GM21423 (cell line): ENCODE measurements around the gene FBXW4.

Source experiments
- ATAC-seq: cut with Tn5 transposase; IDR thresholded peaks from one replicate; pipeline ENCODE4 v1.9.1; 2021; ENCODE audit warnings: mild to moderate bottlenecking, moderate library complexity; ENCODE audit not compliant: unreplicated experiment

The FBXW4 gene

GRCh38 chr10:101587725-101588653, 107.0 kb downstream of the FBXW4 start, which contains the start of the genes DPCD and POLL:
TSS of gene DPCD (plus strand) at chr10:101588321. CDS start at chr10:101588337, 16 bp downstream.
TSS of gene POLL (minus strand) at chr10:101588257. CDS start at chr10:101587360, 897 bp downstream.
- peak; percentile 96 for ATAC-seq

DNA sequence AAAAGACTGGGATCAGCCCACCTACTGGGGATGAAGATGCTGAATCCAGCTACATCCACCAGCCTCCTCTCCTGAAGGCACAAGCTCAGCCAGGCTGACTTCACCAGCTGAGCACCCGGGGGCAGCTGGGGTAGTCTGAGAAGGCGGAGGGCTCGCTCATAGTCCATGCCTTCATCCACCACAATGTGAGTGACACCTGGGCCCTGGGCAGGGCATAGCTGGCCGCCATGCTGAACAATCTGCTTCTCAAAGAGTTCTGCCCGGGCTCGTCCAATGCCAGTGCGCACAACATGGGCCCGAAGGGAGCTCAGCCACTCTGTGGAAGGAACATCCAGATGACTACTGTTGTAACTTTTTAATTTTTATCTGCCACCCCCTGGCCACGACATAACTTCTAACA, 109.1 kb downstream of the FBXW4 start:
- no peak for ATAC-seq

DNA sequence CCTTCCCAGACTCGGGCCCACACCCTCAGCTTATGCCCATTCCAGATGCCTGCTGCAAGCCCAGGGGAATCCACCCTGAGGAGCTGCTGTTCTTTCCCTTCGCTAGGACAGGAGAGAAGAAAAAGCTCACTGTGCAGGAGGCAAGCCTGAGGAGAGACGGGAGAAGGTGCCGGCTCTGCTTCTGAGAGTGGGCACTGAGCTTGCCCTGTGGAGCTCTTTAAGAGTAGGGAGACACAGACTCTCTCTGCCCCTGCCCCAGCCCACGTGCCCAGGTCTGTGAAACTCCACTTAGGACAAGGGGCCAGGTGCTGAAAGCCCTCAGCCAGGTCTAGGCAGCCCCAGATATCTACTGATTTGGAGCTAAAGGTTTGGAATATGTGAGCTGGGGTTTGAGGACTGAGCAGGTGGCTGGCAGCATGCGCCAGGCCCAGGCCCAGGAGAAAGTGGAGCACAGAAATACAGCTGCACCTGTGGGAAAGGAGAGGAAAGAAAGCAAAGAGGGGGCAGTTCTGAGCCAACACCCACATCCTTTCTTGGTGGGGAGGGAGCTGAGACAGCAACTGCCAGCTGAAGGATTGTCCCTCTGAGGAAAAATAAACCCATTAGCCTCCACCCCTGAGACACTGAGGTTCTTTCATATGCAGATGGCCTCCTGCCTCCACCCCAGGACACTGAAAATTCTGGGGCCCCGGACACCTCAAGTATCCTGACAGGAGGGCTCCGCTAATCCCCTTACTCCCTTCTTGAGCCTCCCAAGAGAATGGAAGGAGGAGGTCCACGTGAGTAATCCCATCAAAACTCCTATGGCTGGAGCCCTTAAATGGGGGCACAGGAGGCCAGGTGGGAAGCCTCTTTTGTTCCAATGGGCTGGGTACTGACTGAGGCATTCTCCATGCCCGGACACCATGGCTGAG, 114.2 kb downstream of the FBXW4 start:
- ATAC-seq: no peak

DNA sequence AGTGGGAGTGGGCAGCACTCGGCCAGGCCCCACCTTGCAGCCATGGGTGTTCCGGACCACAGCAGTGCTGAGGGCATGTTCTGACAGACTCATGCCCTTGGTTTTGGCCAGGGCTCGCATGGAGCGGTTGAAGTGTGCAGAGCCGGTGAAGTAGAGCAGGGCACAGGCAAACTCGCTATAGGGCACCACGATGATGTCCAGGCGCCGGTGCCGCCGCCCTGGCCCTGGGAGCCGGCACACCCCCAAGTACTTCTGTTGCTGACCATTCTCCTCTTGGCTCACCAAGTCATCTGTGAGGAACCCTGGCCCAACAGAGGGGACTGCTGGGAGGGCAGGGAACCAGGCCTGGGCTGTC, 115.5 kb downstream of the FBXW4 start:
- ATAC-seq: no peak

- no peak for ATAC-seq
These were observed 116.0 kb downstream of the FBXW4 start for GRCh38 chr10:101578803-101579515.

GRCh38 chr10:101578192-101578591, 116.8 kb downstream of the FBXW4 start:
- no peak for ATAC-seq

- no peak for ATAC-seq
These were observed 117.7 kb downstream of the FBXW4 start for GRCh38 chr10:101577121-101577871.

- ATAC-seq: no peak
These were observed 118.6 kb downstream of the FBXW4 start for GRCh38 chr10:101576211-101576863.

GRCh38 chr10:101575580-101576210, 119.3 kb downstream of the FBXW4 start:
- no peak for ATAC-seq

DNA sequence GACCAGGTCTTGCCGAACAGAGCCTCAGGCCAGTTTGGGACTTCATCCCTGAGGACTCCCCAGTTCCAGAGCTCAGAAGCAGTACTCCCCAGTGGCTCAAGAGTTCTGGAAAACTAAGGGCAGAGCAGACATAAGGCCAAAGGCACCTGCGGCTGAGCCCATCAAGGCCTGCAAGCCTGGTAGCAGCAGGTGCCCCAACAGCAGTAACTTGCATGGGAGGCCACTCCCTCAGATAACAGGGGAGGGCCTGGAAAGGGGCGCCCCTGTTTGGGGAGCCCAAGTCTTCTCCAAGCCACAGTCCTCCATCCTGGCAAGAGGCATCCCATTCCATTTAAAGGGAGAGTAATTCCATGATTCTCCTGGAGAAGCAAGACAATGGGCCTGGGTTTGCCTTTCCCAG, 119.9 kb downstream of the FBXW4 start:
- no peak for ATAC-seq

DNA sequence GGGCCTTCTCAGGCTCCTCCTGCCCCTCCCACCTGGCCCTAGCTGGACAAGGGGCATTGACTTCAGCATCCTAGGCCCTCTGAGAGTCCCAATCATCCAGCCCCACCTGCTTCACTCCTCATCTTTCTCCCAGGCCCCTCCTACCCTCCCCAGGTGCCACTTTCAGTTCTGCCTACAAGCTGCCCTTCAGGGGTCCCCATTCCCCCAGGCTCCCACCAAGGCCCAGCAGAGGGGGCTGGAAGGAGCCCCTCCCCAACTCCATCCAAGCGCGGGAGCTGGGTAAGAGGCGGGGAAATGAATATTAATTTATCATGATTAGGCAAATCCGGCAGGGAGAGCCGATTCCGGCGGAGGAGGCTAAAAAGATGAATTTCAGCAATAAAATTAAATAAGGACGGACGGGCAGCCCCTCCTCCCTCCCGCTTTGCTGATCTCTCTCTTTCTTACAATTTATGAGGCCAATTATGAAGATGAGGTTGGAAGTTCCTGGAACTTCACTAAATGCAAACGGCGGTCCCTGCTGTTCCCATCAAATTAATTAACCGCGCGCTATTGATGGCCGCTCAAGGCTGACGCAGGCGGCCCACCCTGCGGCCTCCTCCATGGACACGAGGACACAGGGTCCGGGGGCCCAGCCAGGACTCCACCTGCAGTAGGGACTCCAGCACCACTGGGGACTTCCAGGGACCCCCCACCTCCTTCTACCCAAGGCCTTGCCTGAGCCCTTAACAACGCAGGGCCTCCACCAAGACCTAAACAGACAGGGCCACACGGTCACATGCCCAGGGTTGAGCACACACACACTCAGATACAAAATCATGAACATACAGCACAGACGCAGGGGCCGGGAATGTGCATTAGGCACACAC, 120.9 kb downstream of the FBXW4 start:
- ATAC-seq: no peak

- no peak for ATAC-seq
These were observed 122.2 kb downstream of the FBXW4 start for GRCh38 chr10:101572785-101573184.

DNA sequence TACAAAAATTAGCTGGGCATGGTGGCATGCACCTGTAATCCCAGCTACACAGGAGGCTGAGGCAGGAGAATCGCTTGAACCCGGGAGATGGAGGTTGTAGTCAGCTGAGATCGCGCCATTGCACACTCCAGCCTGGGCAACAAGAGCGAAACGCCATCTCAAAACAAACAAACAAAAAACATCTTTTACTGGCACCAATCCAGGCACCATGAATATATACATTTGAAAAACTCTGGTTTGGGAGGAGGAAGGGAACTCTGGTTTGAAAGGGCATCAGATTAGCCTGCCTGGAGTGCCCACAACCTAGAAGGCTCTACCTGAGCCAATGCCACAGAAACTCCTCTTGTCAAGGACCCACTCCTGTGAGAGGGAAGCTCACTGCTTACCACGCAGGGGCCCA, 122.8 kb downstream of the FBXW4 start:
- no peak for ATAC-seq

DNA sequence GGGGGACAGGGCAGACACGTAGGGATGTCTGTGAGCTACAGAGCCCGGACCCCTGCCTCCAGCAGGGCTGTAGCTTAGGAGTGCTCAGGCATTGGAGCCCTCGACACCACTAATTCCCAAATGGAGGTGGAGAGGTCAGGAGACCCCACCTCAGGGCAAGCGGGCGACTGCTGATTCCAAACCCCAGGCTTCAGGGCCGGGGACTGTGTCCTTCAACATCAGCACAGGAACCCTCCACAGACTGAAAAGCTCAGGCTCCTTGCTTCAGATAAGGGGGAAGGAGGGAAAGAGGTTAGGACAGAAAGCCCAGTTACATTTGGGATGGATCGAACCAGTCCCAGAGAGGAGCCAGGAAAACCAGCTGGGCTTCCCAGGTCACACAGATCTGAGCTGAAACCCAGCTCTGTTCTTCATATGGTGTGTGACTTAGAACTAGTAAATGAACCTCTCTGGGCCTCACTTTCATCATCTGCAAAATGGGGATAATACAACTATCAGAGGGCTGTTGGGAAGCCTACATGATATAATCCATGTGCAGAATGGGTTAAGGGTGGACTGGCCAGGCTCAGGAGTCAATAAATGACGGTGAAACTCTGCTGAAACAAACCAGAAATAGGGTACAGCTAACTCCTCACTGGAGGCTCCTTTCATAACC, 123.6 kb downstream of the FBXW4 start:
- ATAC-seq: no peak

DNA sequence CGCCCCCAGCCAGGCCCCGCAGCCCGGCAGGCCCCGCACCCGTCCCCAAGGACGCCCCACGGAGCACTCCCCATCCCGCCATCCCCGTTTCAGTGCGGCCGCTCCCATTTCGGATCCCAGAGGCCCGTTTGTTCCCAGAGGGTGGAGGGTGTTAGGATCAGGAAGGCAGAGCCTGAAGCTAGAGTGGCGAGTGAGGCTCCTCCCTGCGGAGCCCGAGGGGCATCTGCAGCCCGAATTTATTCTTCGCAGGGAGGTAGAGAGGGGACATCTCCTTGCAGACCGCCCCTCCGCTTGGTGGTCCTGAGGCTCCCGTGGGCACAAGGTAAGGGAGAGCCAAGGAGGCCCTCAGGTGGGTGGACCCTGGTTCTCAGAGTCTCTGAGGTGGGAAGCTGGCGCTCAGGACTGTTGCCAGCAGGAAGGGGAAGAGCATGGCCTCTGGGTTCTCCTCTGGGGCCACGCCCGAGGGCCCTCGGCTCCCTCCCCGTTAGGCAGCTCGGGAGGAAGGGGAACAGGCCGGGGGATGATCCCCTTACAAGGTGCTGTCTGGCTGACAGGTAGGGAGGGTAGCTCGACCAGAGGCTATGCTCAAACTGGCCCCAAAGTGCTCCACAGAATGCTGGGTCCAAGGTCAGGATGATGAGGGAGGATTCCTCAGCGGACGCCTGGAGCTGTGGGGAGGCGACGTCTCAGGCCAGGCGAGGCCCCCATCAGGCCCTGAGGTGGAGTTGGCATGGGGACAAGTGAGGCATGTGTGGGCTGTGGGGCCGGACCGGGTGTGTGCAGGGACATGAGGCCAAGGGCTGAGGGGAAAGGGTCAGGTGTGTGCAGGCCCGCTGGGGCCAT, 124.3 kb downstream of the FBXW4 start:
- ATAC-seq: peak; percentile 5

- ATAC-seq: peak; percentile 61
These were observed 125.1 kb downstream of the FBXW4 start for GRCh38 chr10:101569622-101570427.
